SU-DHL-6 (cell line): ENCODE results near the gene TRIM38.

Experiments used
- H2AFZ ChIP-seq: fragments of 200-600 bp; sonication (generic); 2 replicates; pipeline ENCODE4 v1.6.1; 2014; ENCODE audit warnings: low read depth, mild to moderate bottlenecking, moderate library complexity, mixed read lengths, antibody characterized with exemption, low read length; ENCODE audit not compliant: severe bottlenecking
- H3F3A ChIP-seq: fragments of 200-600 bp; shearing (Covaris generic); 2 replicates; pipeline ENCODE4 v1.6.0; 2016; ENCODE audit warnings: antibody characterized with exemption, mild to moderate bottlenecking; ENCODE audit not compliant: insufficient read depth
- H3K27ac ChIP-seq: fragments of 200-600 bp; sonication (generic); 2 replicates; pipeline ENCODE4 v1.5.1; 2016; ENCODE audit warnings: low read depth, mild to moderate bottlenecking, low read length, moderate library complexity, mixed read lengths
- H3K27me3 ChIP-seq: fragments of 200-600 bp; sonication (generic), shearing (Covaris generic); 2 replicates; pipeline ENCODE4 v1.6.0; 2014; ENCODE audit warnings: mild to moderate bottlenecking, low read length
- H3K36me3 ChIP-seq: fragments of 200-600 bp; sonication (generic); 2 replicates; pipeline ENCODE4 v1.6.1; 2014; ENCODE audit warnings: mild to moderate bottlenecking, low read length, mixed read lengths
- H3K4me2 ChIP-seq: fragments of 300-600, 200-600 bp; shearing (Covaris generic), sonication (generic); 2 replicates; pipeline ENCODE4 v1.6.0; 2014; ENCODE audit warnings: low read length, low read depth, mild to moderate bottlenecking; ENCODE audit not compliant: poor library complexity, severe bottlenecking
- H3K4me3 ChIP-seq: fragments of 200-600 bp; sonication (generic); 2 replicates; pipeline ENCODE4 v1.5.1; 2014; ENCODE audit warnings: antibody characterized with exemption, low read length, mild to moderate bottlenecking, mixed read lengths; ENCODE audit not compliant: insufficient read depth, poor library complexity, severe bottlenecking
- H3K79me2 ChIP-seq: fragments of 200-600 bp; sonication (generic); 2 replicates; pipeline ENCODE4 v1.6.1; 2014; ENCODE audit warnings: mild to moderate bottlenecking, low read length, moderate library complexity; ENCODE audit not compliant: insufficient read depth
- H3K9ac ChIP-seq: fragments of 200-600 bp; sonication (generic); 2 replicates; pipeline ENCODE4 v1.7.0; 2014; ENCODE audit warnings: mild to moderate bottlenecking, low read length
- H3K9me2 ChIP-seq: fragments of 200-600 bp; sonication (generic); replicated peaks from 2 replicates; pipeline ENCODE4 v1.6.1; 2014; ENCODE audit warnings: low read length; ENCODE audit not compliant: insufficient read depth
- H3K9me3 ChIP-seq: fragments of 200-600 bp; sonication (generic); 2 replicates; pipeline ENCODE4 v1.6.1; 2014; ENCODE audit warnings: low read length, mixed read lengths; ENCODE audit not compliant: insufficient read depth
- H4K20me1 ChIP-seq: fragments of 200-600 bp; sonication (generic); 2 replicates; pipeline ENCODE4 v1.6.1; 2014; ENCODE audit warnings: low read depth, mild to moderate bottlenecking, antibody characterized with exemption, low read length, moderate library complexity, mixed read lengths
- EZH2phosphoT487 ChIP-seq: fragments of 200-600 bp; sonication (generic), shearing (Covaris generic); conservative IDR thresholded peaks from 2 replicates; pipeline ENCODE4 v1.6.1; 2018; ENCODE audit warnings: mild to moderate bottlenecking, antibody characterized with exemption, low read length, moderate library complexity, mixed read lengths
- TF ChIP-seq, protein P1 (sequence below): fragments of 200-600 bp; sonication (generic); IDR thresholded peaks from one replicate; pipeline ENCODE4 v1.5.1; 2017; ENCODE audit warnings: antibody characterized with exemption, mild to moderate bottlenecking, low read length, moderate library complexity; ENCODE audit not compliant: insufficient read depth, poor library complexity, severe bottlenecking

The TRIM38 gene

DNA sequence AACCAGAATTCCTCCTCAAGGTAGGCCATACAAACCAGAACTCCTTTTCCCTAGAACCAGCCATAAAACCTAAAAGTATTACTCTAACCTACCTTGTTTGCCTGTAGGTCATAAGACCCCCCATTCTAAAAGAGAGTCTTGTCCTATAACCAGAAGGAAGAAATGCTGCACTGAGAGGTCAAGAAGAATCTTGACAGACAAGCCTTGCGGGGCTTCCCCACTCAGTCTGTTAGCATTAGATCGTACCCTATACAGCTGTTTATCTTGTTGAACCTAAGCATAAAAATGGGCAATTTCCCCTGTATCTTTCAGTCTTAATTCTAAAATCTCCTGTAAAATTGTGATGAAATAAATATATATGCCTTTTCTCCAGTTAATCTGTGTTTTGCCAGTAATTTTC is 72.3 kb downstream of the TRIM38 start:
- peaks cover 34% of the 10 kb centered on the region for H3F3A ChIP-seq
- no peaks in the 10 kb centered on the region for H3K36me3 ChIP-seq
- H3K9ac ChIP-seq = no peak overlapping the region
- no peaks in the 10 kb centered on the region for H3K27me3 ChIP-seq
- no peaks in the 10 kb centered on the region for H4K20me1 ChIP-seq
- H3K9me3 ChIP-seq = peaks cover 6% of the 10 kb centered on the region; the same call in 1 of the 2 replicates
- H3K4me3 ChIP-seq = no peak overlapping the region
- no peaks in the 10 kb centered on the region for H3K79me2 ChIP-seq
- no peak overlapping the region for H2AFZ ChIP-seq
- H3K27ac ChIP-seq = no peak overlapping the region
- H3K4me2 ChIP-seq = no peak overlapping the region
- no peaks in the 10 kb centered on the region for H3K9me2 ChIP-seq
- TF ChIP-seq, protein P1, sequence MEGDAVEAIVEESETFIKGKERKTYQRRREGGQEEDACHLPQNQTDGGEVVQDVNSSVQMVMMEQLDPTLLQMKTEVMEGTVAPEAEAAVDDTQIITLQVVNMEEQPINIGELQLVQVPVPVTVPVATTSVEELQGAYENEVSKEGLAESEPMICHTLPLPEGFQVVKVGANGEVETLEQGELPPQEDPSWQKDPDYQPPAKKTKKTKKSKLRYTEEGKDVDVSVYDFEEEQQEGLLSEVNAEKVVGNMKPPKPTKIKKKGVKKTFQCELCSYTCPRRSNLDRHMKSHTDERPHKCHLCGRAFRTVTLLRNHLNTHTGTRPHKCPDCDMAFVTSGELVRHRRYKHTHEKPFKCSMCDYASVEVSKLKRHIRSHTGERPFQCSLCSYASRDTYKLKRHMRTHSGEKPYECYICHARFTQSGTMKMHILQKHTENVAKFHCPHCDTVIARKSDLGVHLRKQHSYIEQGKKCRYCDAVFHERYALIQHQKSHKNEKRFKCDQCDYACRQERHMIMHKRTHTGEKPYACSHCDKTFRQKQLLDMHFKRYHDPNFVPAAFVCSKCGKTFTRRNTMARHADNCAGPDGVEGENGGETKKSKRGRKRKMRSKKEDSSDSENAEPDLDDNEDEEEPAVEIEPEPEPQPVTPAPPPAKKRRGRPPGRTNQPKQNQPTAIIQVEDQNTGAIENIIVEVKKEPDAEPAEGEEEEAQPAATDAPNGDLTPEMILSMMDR = no peak
- no peak for TF ChIP-seq EZH2phosphoT487
